ENCODE measurements around the gene CRIM1.

Gene CRIM1

GRCh38 chr2:36530983-36531354 is 175.4 kb downstream of the CRIM1 start:
- Histone ChIP-seq H3K9ac (ENCODE audit: insufficient read length, low read depth) (no peak overlapping the region), H3K4me1 (ENCODE audit: insufficient read depth, insufficient read length) (no peaks in the 10 kb centered on the region), H3K27me3 (ENCODE audit: insufficient read depth, insufficient read length) (no peaks in the 10 kb centered on the region), H3K9me3 (ENCODE audit: insufficient read depth, low read length) (no peaks in the 10 kb centered on the region), H3K36me3 (ENCODE audit: insufficient read depth, insufficient read length, low read length) (peaks cover 35% of the 10 kb centered on the region), H3K4me3 (ENCODE audit: insufficient read length, low read depth) (no peak overlapping the region)
- TF ChIP-seq SUZ12 (IDR thresholded peaks at IDR 0.05; ENCODE audit: extremely low read depth, insufficient read depth, insufficient read length) = no peak
- no peak for TF ChIP-seq YY1 (IDR thresholded peaks at IDR 0.05; ENCODE audit: insufficient read depth, insufficient read length)
- no peak for TF ChIP-seq ZNF274 (IDR thresholded peaks at IDR 0.05; ENCODE audit: low read depth, low read length)
- DNase-seq (ENCODE audit: low read depth, low spot score) = no peak

DNA sequence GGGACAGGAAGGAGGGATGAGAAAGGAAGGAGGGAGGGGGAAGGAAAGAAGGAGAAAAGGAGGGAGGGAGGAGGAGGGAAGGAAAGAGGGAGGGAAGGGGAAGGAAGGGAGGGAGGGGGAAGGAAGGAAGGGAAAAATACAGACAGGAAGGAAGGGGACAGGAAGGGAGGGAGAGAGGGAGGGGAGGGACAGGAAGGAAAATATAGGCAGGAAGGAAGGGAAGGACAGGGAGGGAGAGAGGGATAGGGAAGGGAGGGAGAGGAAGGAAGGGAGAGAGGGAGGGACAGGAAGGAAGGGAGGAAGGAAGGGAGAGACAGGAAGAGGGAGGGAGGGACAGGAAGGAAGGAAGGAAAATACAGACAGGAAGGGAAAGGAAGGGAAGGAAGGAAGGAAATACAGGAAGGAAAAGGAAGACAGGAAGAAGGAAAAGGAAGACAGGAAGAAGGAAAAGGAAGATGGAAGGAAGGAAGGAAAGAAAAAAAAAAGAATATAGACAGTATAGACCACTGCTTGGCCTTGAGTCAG is 178.8 kb downstream of the CRIM1 start:
- Histone ChIP-seq H3K4me1 (ENCODE audit: insufficient read depth, insufficient read length) (no peaks in the 10 kb centered on the region), H3K9ac (ENCODE audit: insufficient read length, low read depth) (no peak overlapping the region), H3K9me3 (ENCODE audit: insufficient read depth, low read length) (no peaks in the 10 kb centered on the region), H3K27me3 (ENCODE audit: insufficient read depth, insufficient read length) (no peaks in the 10 kb centered on the region), H3K4me3 (ENCODE audit: insufficient read length, low read depth) (no peak overlapping the region), H3K36me3 (ENCODE audit: insufficient read depth, insufficient read length, low read length) (peaks cover 48% of the 10 kb centered on the region)
- TF ChIP-seq SUZ12 (IDR thresholded peaks at IDR 0.05; ENCODE audit: extremely low read depth, insufficient read depth, insufficient read length) (no peak), ZNF274 (IDR thresholded peaks at IDR 0.05; ENCODE audit: low read depth, low read length) (no peak), YY1 (IDR thresholded peaks at IDR 0.05; ENCODE audit: insufficient read depth, insufficient read length) (no peak)
- DNase-seq (ENCODE audit: low read depth, low spot score) = no peak

GRCh38 chr2:36535099-36535498 is 179.5 kb downstream of the CRIM1 start:
- H3K27me3 ChIP-seq (ENCODE audit: insufficient read depth, insufficient read length) = no peaks in the 10 kb centered on the region
- H3K36me3 ChIP-seq (ENCODE audit: insufficient read depth, insufficient read length, low read length) = peaks cover 51% of the 10 kb centered on the region

DNA sequence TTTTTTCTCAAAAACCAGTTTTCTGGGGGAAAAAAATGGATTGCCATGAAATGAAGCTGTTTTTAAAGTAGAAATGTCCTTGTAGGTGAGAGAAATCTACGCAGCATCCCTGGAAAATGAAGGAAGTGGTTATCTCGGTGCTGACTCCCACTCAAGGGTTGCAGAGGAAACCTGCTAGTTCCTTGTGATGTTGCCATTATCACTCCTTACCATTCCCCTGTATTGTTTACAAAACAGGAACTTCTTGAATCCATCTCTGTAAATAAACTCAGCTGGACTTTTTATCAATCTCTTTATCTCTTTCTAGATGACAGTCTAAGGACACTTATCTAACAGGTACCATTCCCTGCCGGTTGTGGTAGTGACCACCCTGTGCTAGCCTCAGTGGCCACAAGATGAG is 181.2 kb downstream of the CRIM1 start:
- H3K9ac ChIP-seq (ENCODE audit: insufficient read length, low read depth) = no peak overlapping the region
- peaks cover 48% of the 10 kb centered on the region for H3K36me3 ChIP-seq (ENCODE audit: insufficient read depth, insufficient read length, low read length)
- H3K27me3 ChIP-seq (ENCODE audit: insufficient read depth, insufficient read length) = no peaks in the 10 kb centered on the region
- H3K9me3 ChIP-seq (ENCODE audit: insufficient read depth, low read length) = no peaks in the 10 kb centered on the region
- no peaks in the 10 kb centered on the region for H3K4me1 ChIP-seq (ENCODE audit: insufficient read depth, insufficient read length)
- no peak overlapping the region for H3K4me3 ChIP-seq (ENCODE audit: insufficient read length, low read depth)
- TF ChIP-seq SUZ12 (IDR thresholded peaks at IDR 0.05; ENCODE audit: extremely low read depth, insufficient read depth, insufficient read length) (no peak), ZNF274 (IDR thresholded peaks at IDR 0.05; ENCODE audit: low read depth, low read length) (no peak), YY1 (IDR thresholded peaks at IDR 0.05; ENCODE audit: insufficient read depth, insufficient read length) (no peak)
- DNase-seq (ENCODE audit: low read depth, low spot score) = no peak

More at GRCh38 chr2:36535099-36535498, 179.5 kb downstream of the CRIM1 start:
- DNase-seq (ENCODE audit: low read depth, low spot score) = no peak
- TF ChIP-seq ZNF274 (IDR thresholded peaks at IDR 0.05; ENCODE audit: low read depth, low read length) (no peak), YY1 (IDR thresholded peaks at IDR 0.05; ENCODE audit: insufficient read depth, insufficient read length) (no peak), SUZ12 (IDR thresholded peaks at IDR 0.05; ENCODE audit: extremely low read depth, insufficient read depth, insufficient read length) (no peak)
- Histone ChIP-seq H3K9me3 (ENCODE audit: insufficient read depth, low read length) (no peaks in the 10 kb centered on the region), H3K4me1 (ENCODE audit: insufficient read depth, insufficient read length) (no peaks in the 10 kb centered on the region), H3K4me3 (ENCODE audit: insufficient read length, low read depth) (no peak overlapping the region), H3K9ac (ENCODE audit: insufficient read length, low read depth) (no peak overlapping the region)

- H3K36me3 ChIP-seq (ENCODE audit: insufficient read depth, insufficient read length, low read length) = peaks cover 53% of the 10 kb centered on the region
- H3K9ac ChIP-seq (ENCODE audit: insufficient read length, low read depth) = no peak overlapping the region
- TF ChIP-seq YY1 (IDR thresholded peaks at IDR 0.05; ENCODE audit: insufficient read depth, insufficient read length) = no peak
- TF ChIP-seq ZNF274 (IDR thresholded peaks at IDR 0.05; ENCODE audit: low read depth, low read length) = no peak
- no peak for TF ChIP-seq SUZ12 (IDR thresholded peaks at IDR 0.05; ENCODE audit: extremely low read depth, insufficient read depth, insufficient read length)
- DNase-seq (ENCODE audit: low read depth, low spot score) = no peak
- H3K9me3 ChIP-seq (ENCODE audit: insufficient read depth, low read length) = no peaks in the 10 kb centered on the region
- H3K27me3 ChIP-seq (ENCODE audit: insufficient read depth, insufficient read length) = no peaks in the 10 kb centered on the region
- no peaks in the 10 kb centered on the region for H3K4me1 ChIP-seq (ENCODE audit: insufficient read depth, insufficient read length)
- H3K4me3 ChIP-seq (ENCODE audit: insufficient read length, low read depth) = no peak overlapping the region
Observed at GRCh38 chr2:36538335-36538734, 182.8 kb downstream of the CRIM1 start.

GRCh38 chr2:36539631-36540030 is 184.1 kb downstream of the CRIM1 start:
- DNase-seq (ENCODE audit: low read depth, low spot score) = no peak
- Histone ChIP-seq H3K36me3 (ENCODE audit: insufficient read depth, insufficient read length, low read length) (peaks cover 65% of the 10 kb centered on the region), H3K4me1 (ENCODE audit: insufficient read depth, insufficient read length) (no peaks in the 10 kb centered on the region), H3K9me3 (ENCODE audit: insufficient read depth, low read length) (no peaks in the 10 kb centered on the region), H3K27me3 (ENCODE audit: insufficient read depth, insufficient read length) (no peaks in the 10 kb centered on the region), H3K9ac (ENCODE audit: insufficient read length, low read depth) (no peak overlapping the region), H3K4me3 (ENCODE audit: insufficient read length, low read depth) (no peak overlapping the region)
- TF ChIP-seq ZNF274 (IDR thresholded peaks at IDR 0.05; ENCODE audit: low read depth, low read length) = no peak
- TF ChIP-seq SUZ12 (IDR thresholded peaks at IDR 0.05; ENCODE audit: extremely low read depth, insufficient read depth, insufficient read length) = no peak
- no peak for TF ChIP-seq YY1 (IDR thresholded peaks at IDR 0.05; ENCODE audit: insufficient read depth, insufficient read length)

- Histone ChIP-seq H3K27me3 (ENCODE audit: insufficient read depth, insufficient read length) (no peaks in the 10 kb centered on the region), H3K4me1 (ENCODE audit: insufficient read depth, insufficient read length) (no peaks in the 10 kb centered on the region), H3K9ac (ENCODE audit: insufficient read length, low read depth) (no peak overlapping the region), H3K36me3 (ENCODE audit: insufficient read depth, insufficient read length, low read length) (peaks cover 76% of the 10 kb centered on the region), H3K4me3 (ENCODE audit: insufficient read length, low read depth) (no peak overlapping the region), H3K9me3 (ENCODE audit: insufficient read depth, low read length) (no peaks in the 10 kb centered on the region)
- TF ChIP-seq YY1 (IDR thresholded peaks at IDR 0.05; ENCODE audit: insufficient read depth, insufficient read length) (no peak), SUZ12 (IDR thresholded peaks at IDR 0.05; ENCODE audit: extremely low read depth, insufficient read depth, insufficient read length) (no peak), ZNF274 (IDR thresholded peaks at IDR 0.05; ENCODE audit: low read depth, low read length) (no peak)
- DNase-seq (ENCODE audit: low read depth, low spot score) = no peak
Observed at GRCh38 chr2:36540986-36541754, 185.6 kb downstream of the CRIM1 start.
